WERI-Rb-1 (cell line): ENCODE results near the gene EMSY.
A peak's percentile ranks its signal among the peaks of the same experiment; 100 is the strongest.

Source experiments
- DNase-seq: peaks from one replicate; pipeline ENCODE4 v3.0.0-alpha.2; 2020
- H3K27ac ChIP-seq: fragments of 250-450 bp; sonication (Bioruptor Pico); 2 replicates; pipeline ENCODE4 v1.5.1; 2020; ENCODE audit warnings: mild to moderate bottlenecking, moderate library complexity
- H3K27me3 ChIP-seq: fragments of 250-450 bp; sonication (Bioruptor Pico); 2 replicates; pipeline ENCODE4 v1.5.1; 2021; ENCODE audit warnings: mild to moderate bottlenecking, low read depth, moderate library complexity; ENCODE audit not compliant: insufficient read depth, severe bottlenecking
- H3K36me3 ChIP-seq: fragments of 250-450 bp; sonication (Bioruptor Pico); 2 replicates; pipeline ENCODE4 v1.5.1; 2020; ENCODE audit warnings: mild to moderate bottlenecking, moderate library complexity
- H3K4me3 ChIP-seq: 2 replicates; pipeline ENCODE4 v1.5.1; 2011; ENCODE audit warnings: low read depth, mild to moderate bottlenecking, control low read depth, low read length
- H3K9me3 ChIP-seq: fragments of 250-450 bp; sonication (Bioruptor Pico); 2 replicates; pipeline ENCODE4 v1.5.1; 2021; ENCODE audit warnings: mild to moderate bottlenecking, moderate library complexity; ENCODE audit not compliant: severe bottlenecking
- CTCF ChIP-seq: IDR thresholded peaks from 2 replicates; pipeline ENCODE4 v1.5.1; 2011; ENCODE audit warnings: low read depth, mild to moderate bottlenecking, control low read depth, inconsistent platforms, low read length

EMSY gene

GRCh38 chr11:76601724-76602123, 156.9 kb downstream of the EMSY start:
- Histone ChIP-seq H3K27ac (no peak overlapping the region), H3K4me3 (no peak overlapping the region), H3K9me3 (no peaks in the 10 kb centered on the region), H3K27me3 (no peaks in the 10 kb centered on the region), H3K36me3 (no peaks in the 10 kb centered on the region)
- peak; percentile 48 for DNase-seq
- no peak for TF ChIP-seq CTCF

- H3K36me3 ChIP-seq: no peaks in the 10 kb centered on the region
- H3K9me3 ChIP-seq: no peaks in the 10 kb centered on the region
- no peak for DNase-seq
- no peak for TF ChIP-seq CTCF
- no peaks in the 10 kb centered on the region for H3K27me3 ChIP-seq
- H3K27ac ChIP-seq: no peak overlapping the region
- no peak overlapping the region for H3K4me3 ChIP-seq
Observed at GRCh38 chr11:76602431-76602861, 157.6 kb downstream of the EMSY start.
